ENCODE measurements around the gene LAMA3. TPM values are rescaled to one million over a fixed set of nuclear protein-coding genes. Genes with fewer than 3 reads are reported as not detected.

Gene LAMA3
- total RNA-seq, 3 donors from 2014 or later (not counting 1 experiment from before 2014, with no cell fraction given): not detected

- ATAC-seq: no peak
- 92% methylated on average over 8 of the region's 8 CpGs for WGBS (ENCODE audit: insufficient coverage)
- peaks cover 0 to 12% of the 10 kb centered on the region in 2 donors for H3K27me3 Mint-ChIP-seq (ENCODE audit: low read depth in 2 of 2)
- no peak for DNase-seq
- TF ChIP-seq CTCF (IDR thresholded peaks at IDR 0.05): no peak
- H3K9me3 ChIP-seq (ENCODE audit: control insufficient read depth, insufficient read depth, low read length): no peaks in the 10 kb centered on the region
- H3K27ac ChIP-seq (ENCODE audit: low read length): no peak overlapping the region
- no peak overlapping the region for H3K4me3 Mint-ChIP-seq
- no peaks in the 10 kb centered on the region for H3K9me3 Mint-ChIP-seq
- intact Hi-C loops (cut with micrococcal nuclease): no loop called here
- H3K27ac Mint-ChIP-seq: no peak overlapping the region
- H3K36me3 ChIP-seq (ENCODE audit: control insufficient read depth, insufficient read depth, low read length): no peaks in the 10 kb centered on the region
- H3K4me1 ChIP-seq (ENCODE audit: control insufficient read depth, insufficient read depth, low read length): no peaks in the 10 kb centered on the region
- H3K4me3 ChIP-seq (ENCODE audit: low read length): no peak overlapping the region
- peaks cover 0 to 6% of the 10 kb centered on the region in 2 donors for H3K4me1 Mint-ChIP-seq
- no peaks in the 10 kb centered on the region for H3K36me3 Mint-ChIP-seq
- H3K27me3 ChIP-seq (ENCODE audit: control insufficient read depth, insufficient read depth, low read length): no peaks in the 10 kb centered on the region
These were observed 164.4 kb downstream of the LAMA3 start for GRCh38 chr18:23853448-23854195.

GRCh38 chr18:23855721-23856120 is 166.5 kb downstream of the LAMA3 start:
- WGBS (ENCODE audit: insufficient coverage): 91% methylated on average over 4 of the region's 5 CpGs
- Mint-ChIP-seq H3K27me3 (ENCODE audit: low read depth in 2 of 2) (peaks cover 0 to 9% of the 10 kb centered on the region in 2 donors), H3K4me3 (no peak overlapping the region), H3K27ac (no peak overlapping the region), H3K4me1 (peaks cover 0 to 6% of the 10 kb centered on the region in 2 donors), H3K36me3 (no peaks in the 10 kb centered on the region), H3K9me3 (no peaks in the 10 kb centered on the region)
- H3K4me3 ChIP-seq (ENCODE audit: low read length): no peak overlapping the region
- no peak for DNase-seq
- H3K27me3 ChIP-seq (ENCODE audit: control insufficient read depth, insufficient read depth, low read length): no peaks in the 10 kb centered on the region
- intact Hi-C loops (cut with micrococcal nuclease): no loop called here
- H3K9me3 ChIP-seq (ENCODE audit: control insufficient read depth, insufficient read depth, low read length): no peaks in the 10 kb centered on the region
- no peaks in the 10 kb centered on the region for H3K4me1 ChIP-seq (ENCODE audit: control insufficient read depth, insufficient read depth, low read length)
- ATAC-seq: no peak
- H3K36me3 ChIP-seq (ENCODE audit: control insufficient read depth, insufficient read depth, low read length): no peaks in the 10 kb centered on the region
- no peak for TF ChIP-seq CTCF (IDR thresholded peaks at IDR 0.05)
- no peak overlapping the region for H3K27ac ChIP-seq (ENCODE audit: low read length)

- ATAC-seq (no peak), DNase-seq (no peak)
- no peak for TF ChIP-seq CTCF (IDR thresholded peaks at IDR 0.05)
- Histone ChIP-seq H3K27ac (ENCODE audit: low read length) (no peak overlapping the region), H3K4me3 (ENCODE audit: low read length) (no peak overlapping the region), H3K27me3 (ENCODE audit: control insufficient read depth, insufficient read depth, low read length) (no peaks in the 10 kb centered on the region), H3K36me3 (ENCODE audit: control insufficient read depth, insufficient read depth, low read length) (no peaks in the 10 kb centered on the region), H3K9me3 (ENCODE audit: control insufficient read depth, insufficient read depth, low read length) (no peaks in the 10 kb centered on the region), H3K4me1 (ENCODE audit: control insufficient read depth, insufficient read depth, low read length) (peaks cover 3% of the 10 kb centered on the region)
- no peak overlapping the region for H3K4me3 Mint-ChIP-seq
- intact Hi-C loops (cut with micrococcal nuclease): no loop called here
- no peaks in the 10 kb centered on the region for H3K36me3 Mint-ChIP-seq
- H3K4me1 Mint-ChIP-seq: peaks cover under 1 to 11% of the 10 kb centered on the region in 2 donors
- H3K27ac Mint-ChIP-seq: no peak overlapping the region
- H3K27me3 Mint-ChIP-seq (ENCODE audit: low read depth in 2 of 2): peaks cover 0 to 9% of the 10 kb centered on the region in 2 donors
- H3K9me3 Mint-ChIP-seq: no peaks in the 10 kb centered on the region
- WGBS (ENCODE audit: insufficient coverage): 73% methylated on average over 5 of the region's 5 CpGs
These were observed 167.4 kb downstream of the LAMA3 start for GRCh38 chr18:23856466-23857163.

Data from natural killer cell (primary cell).